SK-N-SH treated with all-trans-retinoic acid at 6 μM for 48 hours (cell line): ENCODE measurements around the gene SLC25A42.

Experiments
- ATAC-seq: fragments of 200-7000 bp; cut with Tn5 transposase; 3 replicates; pipeline ENCODE4 v1.9.1; 2020; ENCODE audit warnings: mild to moderate bottlenecking, moderate library complexity
- ARNTL ChIP-seq: fragments of 450-650 bp; formaldehyde crosslinking; IDR thresholded peaks from 2 replicates; pipeline ENCODE4 v1.5.0; 2020; ENCODE audit warnings: low read depth, mild to moderate bottlenecking, moderate library complexity, borderline replicate concordance
- CSDC2 ChIP-seq: fragments of 250-450 bp; sonication (Bioruptor Pico); IDR thresholded peaks from 2 replicates; pipeline ENCODE4 v1.5.0; 2020; ENCODE audit warnings: mild to moderate bottlenecking, moderate library complexity
- CSRNP3 ChIP-seq: fragments of 250-450 bp; sonication (Bioruptor Pico); IDR thresholded peaks from 2 replicates; pipeline ENCODE4 v1.5.1; 2021; ENCODE audit warnings: mild to moderate bottlenecking, moderate library complexity
- ESRRG ChIP-seq: fragments of 250-450 bp; sonication (Bioruptor Pico); IDR thresholded peaks from 2 replicates; pipeline ENCODE4 v1.6.1; 2021; ENCODE audit warnings: mild to moderate bottlenecking
- GLIS3 ChIP-seq: fragments of 250-450 bp; sonication (Bioruptor Pico); IDR thresholded peaks from 2 replicates; pipeline ENCODE4 v1.5.0; 2020; ENCODE audit warnings: mild to moderate bottlenecking, moderate library complexity
- ISL1 ChIP-seq: fragments of 250-450 bp; sonication (Bioruptor Pico); IDR thresholded peaks from 2 replicates; pipeline ENCODE4 v2.1.2; 2022; ENCODE audit warnings: mild to moderate bottlenecking, moderate library complexity
- PATZ1 ChIP-seq: fragments of 250-450 bp; sonication (Bioruptor Pico); IDR thresholded peaks from 2 replicates; pipeline ENCODE4 v1.8.0; 2020; ENCODE audit warnings: mild to moderate bottlenecking, moderate library complexity, borderline replicate concordance
- PPARA ChIP-seq: fragments of 250-450 bp; sonication (Bioruptor Pico); IDR thresholded peaks from 2 replicates; pipeline ENCODE4 v1.5.0; 2020; ENCODE audit warnings: mild to moderate bottlenecking, borderline replicate concordance
- RARB ChIP-seq: fragments of 250-450 bp; sonication (Bioruptor Pico); IDR thresholded peaks from 2 replicates; pipeline ENCODE4 v1.8.0; 2021; ENCODE audit warnings: mild to moderate bottlenecking, moderate library complexity
- TCF4 ChIP-seq: fragments of 250-450 bp; sonication (Bioruptor Pico); IDR thresholded peaks from 2 replicates; pipeline ENCODE4 v1.8.0; 2021; ENCODE audit warnings: mild to moderate bottlenecking, moderate library complexity, borderline replicate concordance
- TOX ChIP-seq: fragments of 250-450 bp; sonication (Bioruptor Pico); IDR thresholded peaks from 2 replicates; pipeline ENCODE4 v1.8.0; 2021; ENCODE audit warnings: mild to moderate bottlenecking, moderate library complexity, borderline replicate concordance
- ZC3H10 ChIP-seq: fragments of 250-450 bp; sonication (Bioruptor Pico); IDR thresholded peaks from 2 replicates; pipeline ENCODE4 v1.5.1; 2021; ENCODE audit warnings: mild to moderate bottlenecking, moderate library complexity
- ZNF565 ChIP-seq: fragments of 450-650 bp; formaldehyde crosslinking; conservative IDR thresholded peaks from 2 replicates; pipeline ENCODE4 v1.5.0; 2020; ENCODE audit warnings: low read depth, mild to moderate bottlenecking, moderate library complexity
- ZNF70 ChIP-seq: fragments of 450-650 bp; formaldehyde crosslinking; IDR thresholded peaks from 2 replicates; pipeline ENCODE4 v1.5.0; 2020; ENCODE audit warnings: mild to moderate bottlenecking, moderate library complexity
- ZNF8 ChIP-seq: fragments of 450-650 bp; formaldehyde crosslinking; IDR thresholded peaks from 2 replicates; pipeline ENCODE4 v1.5.0; 2020; ENCODE audit warnings: mild to moderate bottlenecking, moderate library complexity
- TF ChIP-seq, protein P1 (sequence below): fragments of 250-450 bp; sonication (Bioruptor Pico); IDR thresholded peaks from 2 replicates; pipeline ENCODE4 v1.8.0; 2021; ENCODE audit warnings: low read depth, mild to moderate bottlenecking, moderate library complexity, borderline replicate concordance
- TF ChIP-seq, protein P2 (sequence below): fragments of 250-450 bp; sonication (Bioruptor Pico); IDR thresholded peaks from 2 replicates; pipeline ENCODE4 v1.5.1; 2020; ENCODE audit warnings: low read depth, mild to moderate bottlenecking, moderate library complexity
- TF ChIP-seq, protein P3 (sequence below): fragments of 250-450 bp; sonication (Bioruptor Pico); IDR thresholded peaks from 2 replicates; pipeline ENCODE4 v1.5.0; 2020; ENCODE audit warnings: mild to moderate bottlenecking, moderate library complexity

The SLC25A42 gene

GRCh38 chr19:19157808-19158207 lies 94.0 kb downstream of the SLC25A42 start:
- ATAC-seq: no peak
- no peak for TF ChIP-seq ESRRG (CRISPR knock-in tag)
- TF ChIP-seq GLIS3 (CRISPR knock-in tag): no peak
- TF ChIP-seq ZC3H10 (CRISPR knock-in tag): no peak
- no peak for TF ChIP-seq CSRNP3 (CRISPR knock-in tag)
- no peak for TF ChIP-seq ZNF565 (CRISPR knock-in tag)
- TF ChIP-seq ISL1 (CRISPR knock-in tag): no peak
- no peak for TF ChIP-seq TOX
- TF ChIP-seq, protein P1, sequence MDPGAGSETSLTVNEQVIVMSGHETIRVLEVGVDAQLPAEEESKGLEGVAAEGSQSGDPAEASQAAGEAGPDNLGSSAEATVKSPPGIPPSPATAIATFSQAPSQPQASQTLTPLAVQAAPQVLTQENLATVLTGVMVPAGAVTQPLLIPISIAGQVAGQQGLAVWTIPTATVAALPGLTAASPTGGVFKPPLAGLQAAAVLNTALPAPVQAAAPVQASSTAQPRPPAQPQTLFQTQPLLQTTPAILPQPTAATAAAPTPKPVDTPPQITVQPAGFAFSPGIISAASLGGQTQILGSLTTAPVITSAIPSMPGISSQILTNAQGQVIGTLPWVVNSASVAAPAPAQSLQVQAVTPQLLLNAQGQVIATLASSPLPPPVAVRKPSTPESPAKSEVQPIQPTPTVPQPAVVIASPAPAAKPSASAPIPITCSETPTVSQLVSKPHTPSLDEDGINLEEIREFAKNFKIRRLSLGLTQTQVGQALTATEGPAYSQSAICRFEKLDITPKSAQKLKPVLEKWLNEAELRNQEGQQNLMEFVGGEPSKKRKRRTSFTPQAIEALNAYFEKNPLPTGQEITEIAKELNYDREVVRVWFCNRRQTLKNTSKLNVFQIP (CRISPR knock-in tag): no peak
- TF ChIP-seq TCF4 (CRISPR knock-in tag): no peak
- TF ChIP-seq PATZ1 (CRISPR knock-in tag): no peak
- TF ChIP-seq PPARA (CRISPR knock-in tag): no peak
- no peak for TF ChIP-seq ZNF70
- no peak for TF ChIP-seq ZNF8 (CRISPR knock-in tag)
- TF ChIP-seq, protein P2, sequence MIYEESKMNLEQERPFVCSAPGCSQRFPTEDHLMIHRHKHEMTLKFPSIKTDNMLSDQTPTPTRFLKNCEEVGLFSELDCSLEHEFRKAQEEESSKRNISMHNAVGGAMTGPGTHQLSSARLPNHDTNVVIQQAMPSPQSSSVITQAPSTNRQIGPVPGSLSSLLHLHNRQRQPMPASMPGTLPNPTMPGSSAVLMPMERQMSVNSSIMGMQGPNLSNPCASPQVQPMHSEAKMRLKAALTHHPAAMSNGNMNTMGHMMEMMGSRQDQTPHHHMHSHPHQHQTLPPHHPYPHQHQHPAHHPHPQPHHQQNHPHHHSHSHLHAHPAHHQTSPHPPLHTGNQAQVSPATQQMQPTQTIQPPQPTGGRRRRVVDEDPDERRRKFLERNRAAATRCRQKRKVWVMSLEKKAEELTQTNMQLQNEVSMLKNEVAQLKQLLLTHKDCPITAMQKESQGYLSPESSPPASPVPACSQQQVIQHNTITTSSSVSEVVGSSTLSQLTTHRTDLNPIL: no peak
- TF ChIP-seq RARB: no peak
- no peak for TF ChIP-seq CSDC2 (CRISPR knock-in tag)
- TF ChIP-seq, protein P3, sequence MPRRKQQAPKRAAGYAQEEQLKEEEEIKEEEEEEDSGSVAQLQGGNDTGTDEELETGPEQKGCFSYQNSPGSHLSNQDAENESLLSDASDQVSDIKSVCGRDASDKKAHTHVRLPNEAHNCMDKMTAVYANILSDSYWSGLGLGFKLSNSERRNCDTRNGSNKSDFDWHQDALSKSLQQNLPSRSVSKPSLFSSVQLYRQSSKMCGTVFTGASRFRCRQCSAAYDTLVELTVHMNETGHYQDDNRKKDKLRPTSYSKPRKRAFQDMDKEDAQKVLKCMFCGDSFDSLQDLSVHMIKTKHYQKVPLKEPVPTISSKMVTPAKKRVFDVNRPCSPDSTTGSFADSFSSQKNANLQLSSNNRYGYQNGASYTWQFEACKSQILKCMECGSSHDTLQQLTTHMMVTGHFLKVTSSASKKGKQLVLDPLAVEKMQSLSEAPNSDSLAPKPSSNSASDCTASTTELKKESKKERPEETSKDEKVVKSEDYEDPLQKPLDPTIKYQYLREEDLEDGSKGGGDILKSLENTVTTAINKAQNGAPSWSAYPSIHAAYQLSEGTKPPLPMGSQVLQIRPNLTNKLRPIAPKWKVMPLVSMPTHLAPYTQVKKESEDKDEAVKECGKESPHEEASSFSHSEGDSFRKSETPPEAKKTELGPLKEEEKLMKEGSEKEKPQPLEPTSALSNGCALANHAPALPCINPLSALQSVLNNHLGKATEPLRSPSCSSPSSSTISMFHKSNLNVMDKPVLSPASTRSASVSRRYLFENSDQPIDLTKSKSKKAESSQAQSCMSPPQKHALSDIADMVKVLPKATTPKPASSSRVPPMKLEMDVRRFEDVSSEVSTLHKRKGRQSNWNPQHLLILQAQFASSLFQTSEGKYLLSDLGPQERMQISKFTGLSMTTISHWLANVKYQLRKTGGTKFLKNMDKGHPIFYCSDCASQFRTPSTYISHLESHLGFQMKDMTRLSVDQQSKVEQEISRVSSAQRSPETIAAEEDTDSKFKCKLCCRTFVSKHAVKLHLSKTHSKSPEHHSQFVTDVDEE (CRISPR knock-in tag): no peak
- TF ChIP-seq ARNTL (CRISPR knock-in tag): no peak

DNA sequence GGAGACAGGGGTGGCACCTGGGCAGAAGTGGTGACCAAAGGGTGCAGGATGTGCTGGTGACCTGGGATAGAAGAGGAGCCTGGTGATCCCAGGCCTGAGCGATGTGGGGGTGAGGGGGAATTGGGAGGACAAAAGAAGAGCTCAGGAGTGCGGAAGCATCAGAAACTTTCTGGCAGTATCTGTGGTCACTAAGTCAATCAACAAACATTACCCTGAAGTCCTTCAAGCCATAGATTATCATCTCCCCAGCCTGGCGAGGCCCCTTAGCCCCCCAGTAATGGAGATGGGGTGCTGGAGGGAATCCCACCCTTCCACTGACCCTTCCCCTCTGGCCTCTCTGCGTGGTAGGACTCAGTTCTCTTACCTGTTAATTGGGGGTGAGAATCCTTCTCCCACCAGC lies 95.7 kb downstream of the SLC25A42 start:
- no peak for TF ChIP-seq ZNF70
- TF ChIP-seq, protein P3 (CRISPR knock-in tag): no peak
- TF ChIP-seq CSRNP3 (CRISPR knock-in tag): no peak
- TF ChIP-seq PPARA (CRISPR knock-in tag): no peak
- no peak for TF ChIP-seq GLIS3 (CRISPR knock-in tag)
- no peak for TF ChIP-seq ZNF565 (CRISPR knock-in tag)
- TF ChIP-seq, protein P1 (CRISPR knock-in tag): no peak
- no peak for TF ChIP-seq TOX
- no peak for TF ChIP-seq ARNTL (CRISPR knock-in tag)
- TF ChIP-seq, protein P2: no peak
- ATAC-seq: no peak
